H1 (cell line): ENCODE data around the gene SHLD3. TPM values are rescaled to one million over a fixed set of nuclear protein-coding genes. Genes with fewer than 3 reads are reported as not detected.

Experiments
- CTCF ChIA-PET: fragments of 300-600 bp; sonication (Branson Sonifier 250); formaldehyde crosslinking; loops from one replicate; lab custom pipeline; 2021; ENCODE audit not compliant: partially characterized antibody; lab: Charles Lee
- POLR2A ChIA-PET: fragments of 300-600 bp; sonication (Branson Sonifier 250); formaldehyde crosslinking; loops from one replicate; lab custom pipeline; 2021; ENCODE audit warnings: inconsistent platforms; ENCODE audit not compliant: partially characterized antibody; lab: Charles Lee
- DNase-seq, 2 experiments: peaks; one replicate each; pipeline versions ENCODE4 v3.0.0 to v3.0.0-alpha.2; 2010 to 2022; ENCODE audit warnings: low spot score in 2 of 2, low read depth in 1 of 2, mixed read lengths in 1 of 2
- FAIRE-seq: peaks from 2 replicates; lab custom pipeline; 2011; peaks lifted over from hg19 to GRCh38; lab: Jason Lieb, UNC
- H2AFZ ChIP-seq: 2 replicates; pipeline ENCODE4 v1.8.1; 2012; ENCODE audit warnings: low read length, inconsistent platforms
- H2AK5ac ChIP-seq: 2 replicates; pipeline ENCODE4 v1.6.1; 2013; ENCODE audit warnings: low read depth, low read length
- H2BK120ac ChIP-seq: replicated peaks from 2 replicates; pipeline ENCODE3; 2013; ENCODE audit warnings: low read depth, low read length, inconsistent platforms
- H2BK12ac ChIP-seq: 2 replicates; pipeline ENCODE4 v1.6.1; 2013; ENCODE audit warnings: low read depth, low read length
- H2BK15ac ChIP-seq: 2 replicates; pipeline ENCODE4 v1.6.1; 2013; ENCODE audit warnings: low read length
- H2BK20ac ChIP-seq: 2 replicates; pipeline ENCODE4 v1.6.1; 2013; ENCODE audit warnings: low read length
- H2BK5ac ChIP-seq: 2 replicates; pipeline ENCODE4 v1.6.1; 2013; ENCODE audit warnings: low read depth, low read length
- H3K14ac ChIP-seq: 2 replicates; pipeline ENCODE4 v1.6.1; 2013; ENCODE audit warnings: inconsistent platforms; ENCODE audit not compliant: insufficient read length
- H3K18ac ChIP-seq: 2 replicates; pipeline ENCODE4 v1.6.1; 2013; ENCODE audit warnings: low read length; ENCODE audit errors: extremely low read depth
- H3K23ac ChIP-seq: 2 replicates; pipeline ENCODE4 v1.6.1; 2013; ENCODE audit warnings: inconsistent platforms; ENCODE audit not compliant: insufficient read length
- H3K23me2 ChIP-seq: 2 replicates; pipeline ENCODE4 v1.6.1; 2013; ENCODE audit warnings: low read depth, low read length
- H3K27ac ChIP-seq: 2 replicates; pipeline ENCODE4 v1.6.1; 2011; ENCODE audit warnings: low read depth, low read length, inconsistent platforms
- H3K27me3 ChIP-seq, 4 experiments: replicated peaks in 1 of 4; 1 replicate in 1 of 4; 2 replicates in 3 of 4; pipeline versions ENCODE4 v1.6.1 to v1.8.1; 2011 to 2013; ENCODE audit warnings: low read length in 3 of 4, mild to moderate bottlenecking in 3 of 4, inconsistent platforms in 2 of 4, mixed read lengths in 2 of 4, moderate library complexity in 1 of 4; ENCODE audit not compliant: control insufficient read depth in 3 of 4, insufficient read depth in 3 of 4; ENCODE audit errors: extremely low read depth in 1 of 4
- H3K36me3 ChIP-seq, 4 experiments: 2 replicates each; pipeline versions ENCODE4 v1.6.1 to v1.8.1; 2011 to 2013; ENCODE audit warnings: mild to moderate bottlenecking in 4 of 4, low read length in 3 of 4, moderate library complexity in 2 of 4, control low read depth in 1 of 4, inconsistent platforms in 1 of 4; ENCODE audit not compliant: insufficient read depth in 4 of 4, control insufficient read depth in 2 of 4
- H3K4ac ChIP-seq: replicated peaks from 2 replicates; pipeline ENCODE3; 2013; ENCODE audit warnings: low read length, low read depth, mixed read lengths, inconsistent platforms; ENCODE audit not compliant: insufficient read length
- H3K4me1 ChIP-seq, 4 experiments: replicated peaks in 1 of 4; 1 replicate in 1 of 4; 2 replicates in 3 of 4; pipeline versions ENCODE4 v1.6.1 to v1.8.1; 2011 to 2013; ENCODE audit warnings: low read length in 3 of 4, inconsistent platforms in 2 of 4, mixed read lengths in 1 of 4; ENCODE audit not compliant: insufficient read depth in 4 of 4, control insufficient read depth in 3 of 4
- H3K4me2 ChIP-seq, 2 experiments: 2 replicates each; pipeline versions ENCODE4 v1.6.1 to v1.8.1; 2011 to 2013; ENCODE audit warnings: low read depth in 2 of 2, low read length in 2 of 2, control low read depth in 1 of 2, inconsistent platforms in 1 of 2, mild to moderate bottlenecking in 1 of 2; ENCODE audit not compliant: insufficient read depth in 1 of 2
- H3K4me3 ChIP-seq, 4 experiments: fragments of 200-600, 300-600 bp in 1 of 4; sonication (generic), shearing (Covaris generic), sonication (Bioruptor Twin) in 1 of 4; 2 replicates each; pipeline versions ENCODE4 v1.5.1 to v1.8.1; 2011 to 2016; ENCODE audit warnings: low read length in 4 of 4, low read depth in 3 of 4, control low read depth in 2 of 4, inconsistent platforms in 2 of 4, mild to moderate bottlenecking in 2 of 4, mixed read lengths in 1 of 4, moderate library complexity in 1 of 4; ENCODE audit not compliant: insufficient read depth in 2 of 4; ENCODE audit errors: extremely low read depth in 1 of 4
- H3K56ac ChIP-seq: replicated peaks from 2 replicates; pipeline ENCODE3; 2013; ENCODE audit warnings: low read depth, mild to moderate bottlenecking, mixed read lengths, low read length, inconsistent platforms; ENCODE audit not compliant: insufficient read length
- H3K79me1 ChIP-seq: 2 replicates; pipeline ENCODE4 v1.6.1; 2013; ENCODE audit warnings: low read depth, low read length, control low read depth
- H3K79me2 ChIP-seq, 2 experiments: 2 replicates each; pipeline versions ENCODE4 v1.6.1 to v1.8.1; 2012 to 2013; ENCODE audit warnings: low read length in 2 of 2, mild to moderate bottlenecking in 2 of 2, inconsistent platforms in 1 of 2; ENCODE audit not compliant: insufficient read depth in 2 of 2, control insufficient read depth in 1 of 2
- H3K9ac ChIP-seq, 4 experiments: replicated peaks in 1 of 4; 1 replicate in 1 of 4; 2 replicates in 3 of 4; pipeline versions ENCODE4 v1.6.1 to v1.8.1; 2011 to 2013; ENCODE audit warnings: low read depth in 3 of 4, low read length in 3 of 4, control low read depth in 2 of 4, mild to moderate bottlenecking in 2 of 4, moderate library complexity in 2 of 4, inconsistent platforms in 1 of 4; ENCODE audit errors: extremely low read depth in 1 of 4
- H3K9me3 ChIP-seq, 2 experiments: 2 replicates each; pipeline versions ENCODE4 v1.6.1 to v1.8.1; 2012 to 2013; ENCODE audit warnings: mild to moderate bottlenecking in 2 of 2, moderate library complexity in 2 of 2, control low read depth in 1 of 2, inconsistent platforms in 1 of 2, low read depth in 1 of 2, low read length in 1 of 2, mixed read lengths in 1 of 2; ENCODE audit not compliant: insufficient read depth in 2 of 2
- H4K20me1 ChIP-seq, 2 experiments: replicated peaks in 1 of 2; 2 replicates each; pipeline versions ENCODE3 to v1.8.1; 2011 to 2013; ENCODE audit warnings: inconsistent platforms in 2 of 2, low read length in 2 of 2, mild to moderate bottlenecking in 1 of 2; ENCODE audit not compliant: insufficient read depth in 2 of 2, control insufficient read depth in 1 of 2
- H4K5ac ChIP-seq: 2 replicates; pipeline ENCODE4 v1.6.1; 2013; ENCODE audit warnings: low read length, low read depth, mixed read lengths, inconsistent platforms; ENCODE audit not compliant: insufficient read length
- H4K8ac ChIP-seq: 2 replicates; pipeline ENCODE4 v1.8.0; 2013; ENCODE audit warnings: mild to moderate bottlenecking, moderate library complexity, low read length, inconsistent platforms; ENCODE audit not compliant: insufficient read depth; ENCODE audit errors: extremely low read depth
- H4K91ac ChIP-seq: replicated peaks from 2 replicates; pipeline ENCODE3; 2013; ENCODE audit warnings: low read length, mixed read lengths, inconsistent platforms; ENCODE audit not compliant: insufficient read length
- ASH2L ChIP-seq: fragments of 200-600, 300-600 bp; sonication (generic); IDR thresholded peaks from one replicate; pipeline ENCODE4 v1.7.1; 2017; ENCODE audit warnings: low read length
- CBX5 ChIP-seq: fragments of 300-800, 300-1000 bp; sonication (generic); IDR thresholded peaks from 2 replicates; pipeline ENCODE4 v1.7.1; 2016; ENCODE audit warnings: antibody characterized with exemption, low read length, low read depth
- CBX8 ChIP-seq: fragments of 300-800, 300-1000 bp; sonication (generic); IDR thresholded peaks from 2 replicates; pipeline ENCODE4 v1.7.1; 2016; ENCODE audit warnings: low read depth, low read length, borderline replicate concordance
- EGR1 ChIP-seq: IDR thresholded peaks from 2 replicates; pipeline ENCODE4 v1.6.1; 2011; ENCODE audit warnings: low read depth, low read length, borderline replicate concordance
- JUN ChIP-seq: IDR thresholded peaks from 2 replicates; pipeline ENCODE4 v1.6.1; 2011; ENCODE audit warnings: low read depth, mild to moderate bottlenecking, improper control_type of control experiment, low read length
- KDM4A ChIP-seq: IDR thresholded peaks from one replicate; pipeline ENCODE4 v1.7.1; 2012; ENCODE audit warnings: low read depth, mild to moderate bottlenecking, moderate library complexity, low read length, inconsistent platforms; ENCODE audit not compliant: severe bottlenecking
- MAFK ChIP-seq: IDR thresholded peaks from 2 replicates; pipeline ENCODE4 v1.6.1; 2012; ENCODE audit warnings: low read depth, mild to moderate bottlenecking, improper control_type of control experiment, low read length
- RBBP5 ChIP-seq: IDR thresholded peaks from 2 replicates; pipeline ENCODE4 v1.7.1; 2012; ENCODE audit warnings: low read depth, mild to moderate bottlenecking, inconsistent platforms, low read length, moderate library complexity, borderline replicate concordance
- SAP30 ChIP-seq: fragments of 300-600 bp; sonication (generic); IDR thresholded peaks from 2 replicates; pipeline ENCODE4 v1.7.1; 2012; ENCODE audit warnings: low read length, moderate library complexity, mild to moderate bottlenecking, inconsistent platforms; ENCODE audit not compliant: insufficient read depth, insufficient replicate concordance
- SIX5 ChIP-seq: IDR thresholded peaks from 2 replicates; pipeline ENCODE4 v1.6.1; 2011; ENCODE audit warnings: mild to moderate bottlenecking, low read depth, low read length
- SP4 ChIP-seq: IDR thresholded peaks from 2 replicates; pipeline ENCODE4 v1.6.1; 2012; ENCODE audit warnings: low read length, inconsistent platforms
- SRF ChIP-seq: IDR thresholded peaks from 2 replicates; pipeline ENCODE4 v1.6.1; 2011; ENCODE audit warnings: mild to moderate bottlenecking, low read depth, low read length, moderate library complexity
- TBP ChIP-seq: IDR thresholded peaks from 2 replicates; pipeline ENCODE4 v1.6.1; 2011; ENCODE audit warnings: low read depth, low read length, improper control_type of control experiment
- USF2 ChIP-seq: IDR thresholded peaks from 2 replicates; pipeline ENCODE4 v1.6.1; 2011; ENCODE audit warnings: low read length, improper control_type of control experiment
- WGBS, 2 experiments: shearing (Covaris generic) in 1 of 2; methylation state at CpG; one replicate each; pipeline versions ENCODE4 v1.1.6 to v1.1.7; 2013 to 2015; ENCODE audit warnings: low lambda C conversion rate in 2 of 2, mixed read lengths in 2 of 2, inconsistent platforms in 1 of 2, low coverage in 1 of 2, missing lambda C conversion rate in 1 of 2; ENCODE audit not compliant: insufficient replicate concordance in 2 of 2, insufficient coverage in 1 of 2, insufficient read length in 1 of 2; ENCODE audit errors: extremely low coverage in 1 of 2, missing lambda C conversion rate in 1 of 2; 5-methylcytosine and 5-hydroxymethylcytosine counted together
- polyA plus RNA-seq, 7 experiments: library from polyadenylated mRNA; depleted of rRNA in 3 of 7; stranded (reverse) in 5 of 7; unstranded in 2 of 7; fragments of >200 nt in 5 of 7; fragments of 200-250 nt in 2 of 7; gene quantifications; 1 replicate in 5 of 7; 2 replicates in 1 of 7; 4 replicates in 1 of 7; pipeline versions ENCODE4 v1.2.1 to v1.2.3, GENCODE V29; 2011 to 2013; ENCODE audit warnings: missing spikeins in 2 of 7, mixed read lengths in 2 of 7
- total RNA-seq: library from RNA; stranded (reverse); fragmentation: NEBNext Ultra II Directional; extraction: Animal tissue kit (Norgen Biotek cat#: 25700); gene quantifications from 2 replicates; pipeline ENCODE4 v1.2.1, GENCODE V29; 2021

The SHLD3 gene
- total and polyA plus RNA-seq, 2 of the 8 experiments (the other 6 are each of a cell fraction or from before 2014, with no cell fraction given): 1.9 to 3.2 TPM

GRCh38 chr5:65646938-65647337 lies 22.1 kb downstream of the SHLD3 start:
- Histone ChIP-seq H3K23me2 (no peaks in the 10 kb centered on the region), H3K27me3 (no peaks in the 10 kb centered on the region), H2BK120ac (no peak overlapping the region), H2AFZ (no peak overlapping the region), H3K9ac (no peak overlapping the region), H3K4me1 (peaks cover 0 to 4% (median 0%) of the 10 kb centered on the region in 4 experiments; a peak in 2 of 7 replicates), H4K5ac (no peak overlapping the region), H3K4ac (no peak overlapping the region), H4K20me1 (no peaks in the 10 kb centered on the region), H3K79me2 (no peaks in the 10 kb centered on the region), H3K56ac (no peak overlapping the region), H2BK15ac (no peak overlapping the region), H2BK5ac (no peak overlapping the region), H4K8ac (no peak overlapping the region), H3K4me3 (no peak overlapping the region), H3K79me1 (no peaks in the 10 kb centered on the region), H3K18ac (no peak overlapping the region), H3K23ac (no peak overlapping the region), H3K4me2 (no peak overlapping the region; a peak in 1 of 4 replicates), H3K14ac (no peak overlapping the region), H3K36me3 (peaks cover 0 to 3% (median 0%) of the 10 kb centered on the region in 4 experiments; a peak in 2 of 8 replicates), H2AK5ac (no peak overlapping the region), H2BK20ac (no peak overlapping the region), H2BK12ac (no peak overlapping the region), H3K9me3 (no peaks in the 10 kb centered on the region), H3K27ac (no peak overlapping the region), H4K91ac (no peak overlapping the region)
- 94% methylated on average over 2 of the region's 2 CpGs; no CpG with 5 or more reads in 1 of the 2 experiments for WGBS, 2 experiments
- TF ChIP-seq SP4 (no peak), JUN (no peak), RBBP5 (no peak), ASH2L (no peak), CBX5 (no peak), KDM4A (no peak), CBX8 (no peak), USF2 (no peak), SAP30 (no peak), SIX5 (no peak), SRF (no peak), EGR1 (no peak), MAFK (no peak), TBP (no peak)
- FAIRE-seq (no peak), DNase-seq (no peak)
- CTCF ChIA-PET: no interaction called here
- POLR2A ChIA-PET: interaction anchor here (0.6 kb wide), 1 partner anchor 74 kb away, joined by 3 read pairs; no protein-coding TSS in a partner anchor
